Measurements from ENCODE around the gene MAK.
"Not testable (repeated sequence)": the region's sequence is repeated elsewhere in the genome, so short reads cannot be mapped to it uniquely, and the experiment has no call there.

Gene MAK, protein sequence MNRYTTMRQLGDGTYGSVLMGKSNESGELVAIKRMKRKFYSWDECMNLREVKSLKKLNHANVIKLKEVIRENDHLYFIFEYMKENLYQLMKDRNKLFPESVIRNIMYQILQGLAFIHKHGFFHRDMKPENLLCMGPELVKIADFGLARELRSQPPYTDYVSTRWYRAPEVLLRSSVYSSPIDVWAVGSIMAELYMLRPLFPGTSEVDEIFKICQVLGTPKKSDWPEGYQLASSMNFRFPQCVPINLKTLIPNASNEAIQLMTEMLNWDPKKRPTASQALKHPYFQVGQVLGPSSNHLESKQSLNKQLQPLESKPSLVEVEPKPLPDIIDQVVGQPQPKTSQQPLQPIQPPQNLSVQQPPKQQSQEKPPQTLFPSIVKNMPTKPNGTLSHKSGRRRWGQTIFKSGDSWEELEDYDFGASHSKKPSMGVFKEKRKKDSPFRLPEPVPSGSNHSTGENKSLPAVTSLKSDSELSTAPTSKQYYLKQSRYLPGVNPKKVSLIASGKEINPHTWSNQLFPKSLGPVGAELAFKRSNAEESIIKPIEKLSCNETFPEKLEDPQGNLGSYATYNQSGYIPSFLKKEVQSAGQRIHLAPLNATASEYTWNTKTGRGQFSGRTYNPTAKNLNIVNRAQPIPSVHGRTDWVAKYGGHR

DNA sequence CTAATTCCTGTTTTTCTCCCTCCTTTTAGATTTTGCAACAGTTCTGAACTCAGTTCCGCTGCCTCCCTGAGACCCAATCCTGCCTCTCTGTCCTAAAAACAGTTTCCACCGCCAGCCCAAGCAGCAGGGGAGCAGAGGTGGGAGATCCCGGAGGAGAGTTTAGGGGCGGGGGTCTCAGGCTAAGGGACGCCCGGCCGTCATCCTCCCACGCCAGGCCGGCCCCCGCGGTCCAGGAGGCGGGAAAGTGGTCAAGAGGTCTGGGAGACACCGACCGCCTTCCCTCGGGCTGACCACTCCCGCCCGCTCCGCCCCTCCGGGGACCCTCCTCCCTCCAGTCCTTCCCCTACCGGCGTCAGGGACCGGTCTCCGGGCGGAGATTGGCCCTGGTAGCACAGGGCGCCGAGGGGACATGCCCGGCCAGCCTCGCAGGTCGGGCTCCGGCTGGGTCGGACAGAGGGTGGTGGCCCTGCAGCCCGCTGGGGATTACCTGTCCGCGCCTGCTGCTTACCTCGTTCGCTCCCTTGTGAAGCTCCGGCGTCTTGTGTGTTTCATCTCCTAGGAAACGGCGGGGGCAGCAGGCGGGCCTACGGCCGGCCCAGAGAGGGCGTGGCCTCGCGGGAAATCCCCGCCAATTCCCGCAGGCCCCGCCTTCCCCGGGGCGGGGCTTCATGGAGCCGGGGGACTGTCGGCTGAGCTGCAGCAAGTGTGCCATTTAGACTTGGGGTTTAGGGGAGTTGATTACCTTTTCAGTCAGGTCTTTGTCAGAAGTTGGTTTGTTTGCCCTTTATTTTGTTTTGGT lies at the start of gene MAK:
Gene MAK (minus strand): TSS at position 545 of the 799 bp plus-strand sequence. CDS start 7,891 bp downstream, outside the sequence.
- DNase-seq (ENCODE audit: low read depth): peak; percentile 60

DNA sequence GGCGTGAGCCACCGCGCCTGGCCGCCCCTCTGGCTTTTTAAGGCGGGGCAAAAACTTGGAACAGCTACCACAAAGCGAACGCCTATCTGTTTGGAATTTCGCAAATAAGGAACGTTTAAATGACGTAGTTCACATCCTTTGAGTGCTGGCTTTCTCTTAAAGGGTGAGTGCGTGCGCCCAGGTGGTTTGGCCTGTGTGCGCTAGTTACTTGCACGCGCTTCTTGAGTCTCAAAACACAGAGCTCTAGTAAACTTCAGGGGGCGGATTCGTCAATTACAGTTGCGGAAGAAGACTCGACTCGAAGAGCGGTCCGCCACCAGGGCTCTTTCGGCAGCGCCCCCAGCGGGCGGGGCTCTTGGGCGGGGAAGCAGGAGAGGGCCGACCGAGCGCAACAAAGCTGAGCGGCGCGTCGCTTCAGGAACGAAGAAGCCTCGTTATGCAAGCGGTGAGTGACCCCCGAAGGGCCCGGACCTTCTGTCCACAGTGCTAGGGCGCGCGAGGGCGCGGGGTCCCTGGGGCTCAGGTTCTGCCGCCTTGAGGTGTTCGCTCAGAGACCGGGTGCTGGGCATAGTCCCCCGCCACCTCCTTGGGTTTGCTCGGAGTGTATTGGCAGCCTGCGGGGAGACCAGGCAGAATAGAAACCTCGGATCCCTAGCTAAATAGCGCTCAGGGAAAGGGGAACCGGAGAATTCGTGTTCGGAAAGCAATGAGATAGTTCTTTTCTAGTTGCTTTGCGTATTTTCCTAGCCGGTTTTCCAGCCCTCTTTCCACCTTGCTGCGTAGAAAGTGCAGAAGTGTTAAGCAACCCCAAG lies 48.6 kb upstream of the MAK start, which contains the start of gene SYCP2L:
Gene SYCP2L (plus strand): TSS at position 362 of the 812 bp plus-strand sequence. CDS start 75 bp downstream, at position 437.
- peak; percentile 4 for DNase-seq (ENCODE audit: low read depth)

DNA sequence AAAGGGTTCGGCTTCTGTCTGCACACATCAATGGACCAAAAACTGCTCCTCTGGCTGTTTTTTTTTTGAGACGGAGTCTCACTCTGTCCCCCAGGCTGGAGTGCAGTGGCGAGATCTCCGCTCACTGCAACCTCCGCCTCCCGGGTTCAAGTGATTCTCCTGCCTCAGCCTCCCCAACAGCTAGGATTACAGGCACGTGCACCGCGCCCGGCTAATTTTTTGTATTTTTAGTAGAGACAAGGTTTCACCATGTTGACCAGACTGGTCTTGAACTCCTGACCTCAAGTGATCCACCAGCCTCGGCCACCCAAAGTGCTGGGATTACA lies 48.0 kb upstream of the MAK start:
- DNase-seq (ENCODE audit: low read depth): not testable (repeated sequence)

DNA sequence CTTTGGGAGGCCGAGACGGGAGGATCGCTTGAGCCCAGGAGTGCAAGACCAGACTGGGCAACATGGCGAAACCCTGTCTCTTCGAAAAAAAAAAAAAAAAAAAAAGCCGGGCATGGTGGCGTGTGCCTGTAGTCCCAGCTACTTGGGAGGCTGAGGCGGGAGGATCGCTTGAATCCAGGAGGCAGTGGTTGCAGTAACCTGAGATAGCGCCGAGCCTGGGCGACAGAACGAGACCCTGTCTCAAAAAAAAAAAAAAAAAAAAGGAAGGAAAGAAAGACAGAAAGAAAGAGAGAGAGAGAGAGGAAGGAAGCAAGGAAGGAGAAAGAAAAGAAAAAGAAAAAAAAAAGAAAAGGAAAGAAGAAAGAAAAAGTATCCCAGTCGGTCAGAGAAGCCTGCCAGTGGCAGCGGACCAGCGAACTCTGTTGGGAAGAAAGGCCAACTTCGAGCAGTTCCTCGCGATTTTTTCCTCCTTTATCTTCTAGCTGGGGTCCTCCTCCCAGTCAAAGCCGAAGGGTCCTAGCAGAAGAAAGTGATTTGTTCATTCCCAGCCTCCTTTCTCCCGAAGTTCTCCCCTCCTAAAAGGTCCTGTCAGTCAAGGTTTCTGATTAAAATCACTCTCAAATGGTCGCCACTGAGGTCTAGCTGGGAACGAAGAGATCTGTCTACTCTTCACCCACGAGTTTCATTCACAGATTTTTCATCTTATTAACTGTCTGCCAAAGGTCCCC lies 46.1 kb upstream of the MAK start:
- no peak for DNase-seq (ENCODE audit: low read depth)

DNA sequence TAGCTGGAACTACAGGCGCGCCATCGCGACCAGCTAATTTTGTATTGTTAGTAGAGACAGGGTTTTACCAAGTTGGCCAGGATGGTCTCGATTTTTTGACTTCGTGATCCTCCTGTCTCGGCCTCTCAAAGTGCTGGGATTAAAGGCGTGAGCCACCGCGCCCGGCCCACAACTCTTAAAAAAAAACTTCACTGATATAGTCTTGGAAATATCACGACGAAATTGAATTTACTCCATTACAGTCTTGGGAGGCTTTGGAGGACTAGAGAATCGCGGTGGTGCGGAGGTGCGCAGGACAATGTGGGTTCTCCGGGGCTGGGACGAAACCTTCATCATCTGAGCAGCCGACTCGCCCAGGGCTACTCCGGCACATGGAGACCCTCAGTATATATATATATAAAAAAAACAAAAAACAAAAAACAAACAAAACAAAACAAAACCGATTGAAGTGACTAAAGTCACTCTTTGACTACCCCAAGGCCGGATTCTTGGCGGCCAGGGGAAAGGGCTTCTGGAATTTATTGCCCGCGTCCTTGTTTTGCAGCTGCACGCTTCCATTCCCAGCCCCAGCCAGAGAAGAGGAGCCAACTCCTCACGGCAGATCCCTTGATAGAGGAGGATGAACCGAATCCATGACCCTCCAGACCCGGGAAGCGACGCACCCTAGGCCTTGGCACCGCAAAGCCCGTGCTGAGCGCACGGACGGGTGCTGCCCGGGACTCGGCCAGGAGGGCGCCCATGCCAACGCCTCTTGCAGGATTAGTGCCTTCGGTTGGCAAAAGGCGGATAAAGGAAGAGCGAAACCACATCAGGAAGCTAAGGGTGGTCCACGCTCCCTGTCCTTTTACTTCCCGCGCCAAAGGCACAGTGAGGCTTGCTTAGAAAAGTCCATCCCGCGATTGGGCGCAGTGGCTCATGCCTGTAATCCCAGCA lies 45.2 kb upstream of the MAK start:
- DNase-seq (ENCODE audit: low read depth): no peak

DNA sequence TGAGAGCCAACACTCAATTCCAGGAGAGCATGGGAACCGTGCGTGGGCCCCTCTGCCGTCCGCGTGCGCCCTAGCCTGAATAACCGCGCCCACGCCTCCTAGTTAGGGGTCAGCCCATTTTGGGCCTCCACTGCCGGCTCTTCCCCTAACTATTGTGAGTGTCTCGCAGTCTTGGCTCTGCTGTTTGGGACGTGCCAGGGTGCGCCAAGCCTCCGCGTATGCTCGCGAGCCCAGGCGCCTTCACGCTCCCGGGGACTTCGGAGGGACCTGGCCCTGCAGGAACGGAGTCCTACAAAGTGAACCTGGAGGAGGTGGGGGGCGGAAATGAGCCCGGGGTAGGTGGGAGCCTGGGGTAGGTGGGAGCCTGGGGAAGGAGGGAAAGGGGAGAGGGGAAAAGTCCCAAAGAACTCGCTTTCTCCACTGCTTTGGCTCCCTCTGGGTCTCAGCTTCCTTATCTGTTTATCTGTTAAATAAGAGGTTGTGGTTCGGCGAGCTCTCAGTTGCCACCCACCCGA lies 44.4 kb upstream of the MAK start:
- no peak for DNase-seq (ENCODE audit: low read depth)

DNA sequence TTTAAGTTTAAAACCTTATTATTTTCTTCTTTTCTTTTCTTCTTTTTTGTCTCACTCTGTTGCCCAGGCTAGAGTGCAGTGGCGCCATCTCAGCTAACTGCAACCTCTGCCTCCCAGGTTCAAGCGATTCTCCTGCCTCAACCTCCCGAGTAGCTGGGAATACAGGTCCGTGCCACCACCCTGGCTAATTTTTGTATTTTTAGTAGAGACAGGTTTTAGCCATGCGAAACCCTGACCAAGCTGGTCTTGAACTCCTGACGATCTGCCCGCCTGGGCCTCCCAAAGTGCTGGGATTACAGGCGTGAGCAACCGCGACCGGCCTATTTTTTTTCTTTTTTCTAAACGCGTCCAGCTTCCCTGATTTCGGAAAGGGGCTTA lies 43.9 kb upstream of the MAK start:
- DNase-seq (ENCODE audit: low read depth): not testable (repeated sequence)

DNA sequence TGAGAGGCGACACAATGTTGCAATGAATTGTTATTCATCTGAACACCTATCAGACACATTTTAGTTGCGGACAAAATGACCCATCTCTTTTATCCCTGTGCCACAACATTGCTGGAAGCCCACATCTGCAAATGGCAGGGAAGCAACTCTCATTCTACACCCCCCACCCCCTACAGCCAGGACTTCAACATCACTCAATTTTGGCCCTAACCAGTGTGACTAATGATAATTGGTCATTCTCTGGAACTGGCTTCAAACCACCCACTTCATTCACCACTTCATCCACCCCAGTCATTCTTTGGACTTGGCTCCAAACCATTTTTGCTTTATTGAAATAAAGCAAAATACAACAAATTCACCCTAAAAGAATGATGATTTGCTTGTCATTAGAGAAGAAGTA lies 42.0 kb upstream of the MAK start:
- DNase-seq (ENCODE audit: low read depth): no peak

DNA sequence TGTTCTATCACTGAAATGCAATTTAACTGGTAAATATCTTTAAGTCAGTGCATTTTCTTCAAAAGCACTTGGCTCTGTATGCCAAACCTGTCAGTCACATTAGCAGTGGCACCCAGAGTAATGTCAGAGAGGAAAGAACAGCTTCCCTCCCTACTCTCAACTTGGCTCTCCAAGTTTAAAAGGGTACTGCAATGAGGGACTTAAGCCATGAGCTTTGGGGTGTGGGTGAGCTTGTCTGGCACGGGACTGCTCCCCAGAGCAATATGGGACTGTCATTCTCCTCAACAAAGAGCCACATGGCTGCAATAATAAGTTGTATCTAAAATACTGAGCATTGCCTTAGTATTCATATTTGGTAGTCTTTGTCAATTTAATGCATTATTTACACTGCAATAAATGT lies 39.5 kb upstream of the MAK start:
- no peak for DNase-seq (ENCODE audit: low read depth)

DNA sequence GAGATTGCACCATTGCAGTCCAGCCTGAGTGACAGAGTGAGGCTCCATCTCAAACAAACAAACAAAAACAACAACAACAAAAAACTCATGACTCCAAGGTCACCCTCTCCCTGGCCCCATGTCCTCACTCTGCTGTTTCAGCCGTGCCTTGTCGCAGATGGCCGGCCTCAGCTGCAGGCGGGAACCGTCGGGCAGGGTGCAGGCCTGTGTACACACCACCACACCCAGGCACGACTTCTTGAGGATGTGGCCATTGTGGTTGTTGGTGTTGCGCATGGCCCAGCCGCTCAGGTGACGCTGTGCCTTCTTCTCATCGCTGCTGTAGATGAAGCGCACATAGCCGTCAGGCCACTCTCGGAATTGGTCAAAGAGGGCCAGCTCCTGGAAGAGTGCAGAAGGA lies 38.7 kb upstream of the MAK start:
- DNase-seq (ENCODE audit: low read depth): no peak

DNA sequence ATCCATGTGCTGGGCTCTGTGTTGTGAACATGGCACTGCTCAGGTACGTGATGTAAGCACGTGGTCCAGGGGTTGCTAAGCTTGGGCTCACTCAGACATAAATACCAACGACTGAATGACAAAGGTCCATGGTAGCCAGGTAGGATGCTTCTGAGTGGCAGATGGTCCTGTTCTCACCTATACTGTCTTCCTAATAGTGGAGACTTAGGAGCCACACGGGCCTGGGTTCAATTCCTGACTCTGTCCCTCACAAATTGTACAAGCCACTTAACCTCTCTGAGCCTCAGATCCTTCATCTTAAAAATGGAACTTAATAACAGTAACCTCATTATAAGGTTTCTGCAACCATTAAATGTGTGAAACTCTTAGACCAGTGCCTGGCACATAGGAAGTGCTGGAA lies 36.7 kb upstream of the MAK start:
- DNase-seq (ENCODE audit: low read depth): no peak

DNA sequence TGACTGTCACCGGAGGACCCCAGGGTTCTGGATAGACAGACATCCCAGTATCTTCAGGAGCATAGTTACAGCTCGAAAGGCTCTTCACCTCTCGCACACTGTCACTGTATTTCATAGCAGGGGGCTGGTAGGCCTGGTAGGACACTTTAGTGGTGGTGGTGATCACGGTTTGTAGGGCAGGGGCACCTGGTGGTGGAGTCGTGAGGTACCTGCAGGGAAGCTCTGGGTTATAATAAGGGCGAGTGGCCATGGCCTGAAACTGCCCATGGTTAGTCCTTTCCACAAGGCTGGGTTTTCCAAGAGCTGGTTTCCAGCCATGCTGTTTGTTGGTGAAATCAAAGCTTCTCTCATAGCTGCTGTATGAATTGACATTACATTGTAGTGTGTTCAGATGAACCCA lies 35.9 kb upstream of the MAK start:
- no peak for DNase-seq (ENCODE audit: low read depth)

DNA sequence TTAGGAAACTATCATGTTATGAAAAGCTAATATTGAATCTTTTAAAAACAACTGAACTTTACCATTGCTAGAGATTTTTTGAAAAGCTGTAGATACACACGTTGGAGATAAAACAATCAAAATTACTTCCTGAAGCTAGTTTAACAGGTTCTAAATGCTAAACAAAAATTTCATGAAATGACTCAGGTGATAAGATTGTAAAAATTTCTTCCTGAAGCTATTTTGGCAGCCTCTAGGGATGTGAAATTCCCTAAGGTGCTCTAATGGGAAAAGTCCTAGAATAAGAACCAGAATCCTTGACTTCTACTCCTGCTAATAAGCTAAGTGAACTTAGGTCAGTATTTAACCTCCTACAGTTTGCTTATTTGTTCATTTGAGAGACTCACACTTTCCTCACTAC lies 35.0 kb upstream of the MAK start:
- DNase-seq (ENCODE audit: low read depth): no peak

DNA sequence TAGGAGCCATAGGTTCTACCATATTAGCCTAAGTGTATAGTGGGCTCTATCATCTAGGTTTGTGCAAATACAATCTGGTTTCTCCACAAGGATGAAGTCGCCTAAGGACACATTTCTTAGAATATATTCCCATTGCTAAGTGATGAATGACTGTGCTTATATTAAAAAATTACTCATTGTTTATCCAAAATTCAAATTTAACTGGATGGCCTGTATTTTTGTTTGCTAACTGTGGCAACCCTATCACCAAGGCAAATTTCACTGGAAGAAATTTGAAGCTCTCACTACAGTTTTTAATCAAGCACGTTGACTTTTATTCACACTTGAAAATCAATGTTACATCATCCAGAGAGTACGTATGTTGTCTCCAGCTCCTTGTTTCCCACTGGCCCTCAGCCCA lies 29.6 kb upstream of the MAK start:
- no peak for DNase-seq (ENCODE audit: low read depth)

DNA sequence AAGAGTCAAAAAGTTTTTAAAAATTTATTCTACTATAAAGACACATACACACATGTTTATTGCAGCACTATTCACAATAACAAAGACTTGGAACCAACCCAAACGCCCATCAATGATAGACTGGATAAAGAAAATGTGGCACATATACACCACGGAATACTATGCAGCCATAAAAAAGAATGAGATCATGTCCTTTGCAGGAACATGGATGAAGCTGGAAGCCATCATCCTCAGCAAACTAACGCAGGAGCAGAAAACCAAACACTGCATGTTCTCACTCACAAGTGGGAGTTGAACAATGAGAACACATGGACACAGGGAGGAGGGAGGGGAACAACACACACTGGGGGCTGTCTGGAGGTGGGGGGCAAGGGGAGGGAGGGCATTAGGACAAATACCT lies 28.4 kb upstream of the MAK start:
- DNase-seq (ENCODE audit: low read depth): not testable (repeated sequence)

DNA sequence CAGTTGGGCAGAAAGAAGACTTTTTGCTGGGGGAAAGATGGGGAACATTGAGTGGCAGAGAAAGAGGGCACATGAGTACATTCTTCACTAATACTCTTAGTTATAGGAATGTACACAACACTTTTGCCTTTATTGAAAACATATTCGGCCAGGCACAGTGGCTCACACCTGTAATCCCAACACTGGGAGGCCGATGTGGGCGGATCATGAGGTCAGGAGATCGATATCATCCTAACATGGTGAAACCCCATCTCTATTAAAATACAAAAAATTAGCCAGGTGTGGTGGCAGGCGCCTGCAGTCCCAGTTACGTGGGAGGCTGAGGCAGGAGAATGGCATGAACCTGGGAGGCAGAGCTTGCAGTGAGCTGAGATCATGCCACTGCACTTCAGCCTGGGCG lies 24.7 kb upstream of the MAK start:
- not testable (repeated sequence) for DNase-seq (ENCODE audit: low read depth)

DNA sequence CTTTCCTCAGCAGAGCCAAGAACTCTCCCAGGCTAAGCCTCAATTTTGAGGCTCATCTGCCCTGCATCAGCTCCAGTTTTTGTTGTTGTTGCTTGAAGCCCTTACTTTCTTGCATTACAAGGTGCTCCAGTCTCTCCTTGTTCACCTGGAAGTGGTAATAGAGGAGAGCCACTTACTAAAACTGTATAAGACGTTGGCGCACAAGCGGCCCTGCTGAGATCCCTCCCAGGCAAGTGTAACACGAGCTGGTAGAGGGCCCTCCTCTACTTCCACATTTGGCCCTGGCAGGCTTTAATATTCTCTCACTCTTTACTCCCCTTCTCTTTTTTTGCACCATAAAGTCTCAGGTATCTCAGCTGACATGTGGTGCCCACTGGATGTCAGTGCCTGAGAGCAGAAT lies 24.0 kb upstream of the MAK start:
- no peak for DNase-seq (ENCODE audit: low read depth)

DNA sequence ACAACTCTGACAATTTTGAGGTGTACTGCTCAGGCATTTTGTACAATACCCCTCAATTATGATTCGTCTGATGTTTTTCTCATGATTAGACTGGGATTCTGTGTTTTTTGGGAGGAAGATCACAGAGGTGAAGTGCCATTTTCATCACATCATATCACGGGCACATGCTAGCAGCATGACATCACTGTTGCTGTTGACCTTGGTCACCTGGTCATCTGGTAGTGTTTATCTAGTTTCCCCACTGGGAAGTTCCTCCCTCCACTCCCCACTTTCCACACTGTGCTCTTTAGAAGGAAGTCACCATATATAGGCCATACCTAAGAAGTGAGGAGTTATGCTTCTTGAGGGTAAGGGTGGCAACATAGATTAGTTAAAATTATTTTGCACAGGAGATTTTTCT lies 22.7 kb upstream of the MAK start:
- DNase-seq (ENCODE audit: low read depth): no peak

DNA sequence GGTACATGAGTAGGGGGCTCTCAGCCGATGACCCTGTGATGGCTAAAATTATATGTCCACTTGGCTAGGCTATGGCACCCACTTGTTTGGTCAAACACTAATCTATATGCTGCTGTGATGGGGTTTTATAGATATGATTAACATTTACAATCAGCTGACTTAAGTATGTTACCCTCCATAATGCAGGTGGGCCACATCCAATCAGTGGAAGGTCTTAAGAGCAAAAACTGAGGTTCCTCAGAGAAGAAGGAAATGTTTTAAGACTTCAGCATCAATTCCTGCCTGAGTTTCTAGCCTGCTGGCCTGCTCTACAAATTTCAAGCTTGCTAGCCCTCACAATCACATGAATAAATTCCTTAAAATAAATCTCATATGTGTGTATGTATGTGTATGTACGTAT lies 18.9 kb upstream of the MAK start:
- no peak for DNase-seq (ENCODE audit: low read depth)

Measured in fibroblast of gingiva (primary cell).